IPS-15b (cell line): ENCODE data around the gene CEACAM4.
"Not testable (repeated sequence)": the region's sequence is repeated elsewhere in the genome, so short reads cannot be mapped to it uniquely, and the experiment has no call there.

Experiments used
- H3K27me3 ChIP-seq: one replicate; pipeline ENCODE4 v1.6.1; 2013; ENCODE audit warnings: low read length; ENCODE audit not compliant: control insufficient read depth, insufficient read depth
- H3K36me3 ChIP-seq: one replicate; pipeline ENCODE4 v1.6.1; 2013; ENCODE audit warnings: low read length; ENCODE audit not compliant: control insufficient read depth, insufficient read depth
- H3K4me1 ChIP-seq: one replicate; pipeline ENCODE4 v1.6.1; 2013; ENCODE audit warnings: mild to moderate bottlenecking, low read length; ENCODE audit not compliant: control insufficient read depth, insufficient read depth
- H3K4me3 ChIP-seq: one replicate; pipeline ENCODE4 v1.5.1; 2013; ENCODE audit warnings: low read depth, low read length
- H3K9ac ChIP-seq: one replicate; pipeline ENCODE4 v1.6.1; 2013; ENCODE audit warnings: low read depth, mild to moderate bottlenecking, low read length
- H3K9me3 ChIP-seq: one replicate; pipeline ENCODE4 v1.6.1; 2013; ENCODE audit warnings: mild to moderate bottlenecking, low read length; ENCODE audit not compliant: control insufficient read depth, insufficient read depth

The CEACAM4 gene

GRCh38 chr19:41581068-41581467 lies 45.8 kb downstream of the CEACAM4 start:
- not testable (repeated sequence) for H3K9me3 ChIP-seq, H3K4me3 ChIP-seq, H3K27me3 ChIP-seq, H3K9ac ChIP-seq, H3K36me3 ChIP-seq, H3K4me1 ChIP-seq

- Histone ChIP-seq H3K4me1 (no peaks in the 10 kb centered on the region), H3K36me3 (no peaks in the 10 kb centered on the region)
Measured at GRCh38 chr19:41578886-41579285, 48.0 kb downstream of the CEACAM4 start.

GRCh38 chr19:41577833-41578232 lies 49.0 kb downstream of the CEACAM4 start:
- no peak overlapping the region for H3K4me3 ChIP-seq
- H3K27me3 ChIP-seq, result peaks cover 15% of the 10 kb centered on the region
- H3K4me1 ChIP-seq, result no peaks in the 10 kb centered on the region
- no peak overlapping the region for H3K9ac ChIP-seq
- no peaks in the 10 kb centered on the region for H3K36me3 ChIP-seq
- H3K9me3 ChIP-seq, result no peaks in the 10 kb centered on the region

More at GRCh38 chr19:41578886-41579285, 48.0 kb downstream of the CEACAM4 start:
- Histone ChIP-seq H3K9ac (no peak overlapping the region), H3K9me3 (no peaks in the 10 kb centered on the region), H3K4me3 (no peak overlapping the region), H3K27me3 (peaks cover 8% of the 10 kb centered on the region)

GRCh38 chr19:41577144-41577830 lies 49.6 kb downstream of the CEACAM4 start:
- no peaks in the 10 kb centered on the region for H3K36me3 ChIP-seq
- H3K27me3 ChIP-seq, result peaks cover 20% of the 10 kb centered on the region
- H3K9me3 ChIP-seq, result no peaks in the 10 kb centered on the region
- no peak overlapping the region for H3K4me3 ChIP-seq
- H3K4me1 ChIP-seq, result no peaks in the 10 kb centered on the region
- no peak overlapping the region for H3K9ac ChIP-seq

GRCh38 chr19:41575998-41576397 lies 50.9 kb downstream of the CEACAM4 start, which contains the start of gene CEACAM21:
TSS of gene CEACAM21 (plus strand) at chr19:41576166. CDS start at chr19:41576275, 109 bp downstream.
- H3K27me3 ChIP-seq, result peaks cover 29% of the 10 kb centered on the region
- H3K4me1 ChIP-seq, result no peaks in the 10 kb centered on the region
- no peaks in the 10 kb centered on the region for H3K9me3 ChIP-seq
- H3K9ac ChIP-seq, result no peak within 1 kb of the TSS
- H3K36me3 ChIP-seq, result no peaks in the 10 kb centered on the region
- no peak within 1 kb of the TSS for H3K4me3 ChIP-seq

- H3K9me3 ChIP-seq, result no peaks in the 10 kb centered on the region
- H3K4me3 ChIP-seq, result no peak overlapping the region
- no peaks in the 10 kb centered on the region for H3K36me3 ChIP-seq
- H3K27me3 ChIP-seq, result peaks cover 76% of the 10 kb centered on the region
- no peak overlapping the region for H3K9ac ChIP-seq
- no peaks in the 10 kb centered on the region for H3K4me1 ChIP-seq
Measured at GRCh38 chr19:41570639-41571112, 56.2 kb downstream of the CEACAM4 start.

- no peaks in the 10 kb centered on the region for H3K4me1 ChIP-seq
- H3K4me3 ChIP-seq, result no peak overlapping the region
- H3K9me3 ChIP-seq, result no peaks in the 10 kb centered on the region
- H3K9ac ChIP-seq, result no peak overlapping the region
- H3K36me3 ChIP-seq, result no peaks in the 10 kb centered on the region
- H3K27me3 ChIP-seq, result peaks cover 79% of the 10 kb centered on the region
Measured at GRCh38 chr19:41570179-41570578, 56.7 kb downstream of the CEACAM4 start.

- Histone ChIP-seq H3K27me3 (peaks cover 82% of the 10 kb centered on the region), H3K4me3 (no peak overlapping the region), H3K9ac (no peak overlapping the region)
Measured at GRCh38 chr19:41569481-41570150, 57.3 kb downstream of the CEACAM4 start.

More at GRCh38 chr19:41569481-41570150, 57.3 kb downstream of the CEACAM4 start:
- Histone ChIP-seq H3K36me3 (no peaks in the 10 kb centered on the region), H3K4me1 (no peaks in the 10 kb centered on the region), H3K9me3 (no peaks in the 10 kb centered on the region)
